GM20000 (cell line): Measurements from ENCODE around the gene LRP10.
A peak's percentile ranks its signal among the peaks of the same experiment; 100 is the strongest.
"Not testable (repeated sequence)": the region's sequence is repeated elsewhere in the genome, so short reads cannot be mapped to it uniquely, and the experiment has no call there.

Experiments
- DNase-seq: peaks from one replicate; pipeline ENCODE4 v3.0.0; 2012; ENCODE audit warnings: low spot score
- CTCF ChIP-seq: IDR thresholded peaks from 2 replicates; pipeline ENCODE4 v1.5.1; 2012; ENCODE audit warnings: mild to moderate bottlenecking, control low read depth; ENCODE audit errors: extremely low read depth, missing control alignments

LRP10 gene

GRCh38 chr14:22871224-22872032, at the start of gene LRP10:
LRP10 (plus strand) TSS chr14:22871740; CDS start chr14:22872304, 564 bp downstream.
- TF ChIP-seq CTCF = peak; percentile 5
- peak; percentile 90 for DNase-seq

GRCh38 chr14:22822016-22822570, 49.4 kb upstream of the LRP10 start:
- no peak for DNase-seq
- TF ChIP-seq CTCF = no peak

GRCh38 chr14:22822571-22823098, 48.9 kb upstream of the LRP10 start:
- TF ChIP-seq CTCF = peak; percentile 91
- DNase-seq = peak; percentile 66

GRCh38 chr14:22824711-22825359, 46.7 kb upstream of the LRP10 start:
- TF ChIP-seq CTCF = no peak
- no peak for DNase-seq

GRCh38 chr14:22829076-22829660, 42.4 kb upstream of the LRP10 start:
- DNase-seq = not testable (repeated sequence)

- DNase-seq = peak; percentile 91
- TF ChIP-seq CTCF = no peak
Measured at GRCh38 chr14:22829661-22830442, 41.7 kb upstream of the LRP10 start, which contains the start of gene MRPL52. MRPL52 (plus strand) TSS chr14:22829887; CDS start chr14:22829913, 26 bp downstream.

GRCh38 chr14:22830443-22831010, 41.0 kb upstream of the LRP10 start:
- no peak for TF ChIP-seq CTCF
- no peak for DNase-seq
